CD14-positive monocyte (primary cell): ENCODE results near the gene FADS1. TPM values are rescaled to one million over a fixed set of nuclear protein-coding genes. Genes with fewer than 3 reads are reported as not detected.
A peak's percentile ranks its signal among the peaks of the same experiment; 100 is the strongest.

Experiments
- DNase-seq, 3 donors: peaks; one replicate each; pipeline ENCODE4 v3.0.0-alpha.2; 2011 to 2022
- H2AFZ ChIP-seq: 2 replicates; pipeline ENCODE4 v1.6.0; 2012; ENCODE audit warnings: mild to moderate bottlenecking, low read depth, low read length, inconsistent platforms; ENCODE audit not compliant: insufficient read depth, poor library complexity, severe bottlenecking
- H3K27ac ChIP-seq, 2 donors: 1 replicate in 1 of 2; 2 replicates in 1 of 2; pipeline ENCODE4 v1.5.1; 2012 to 2013; ENCODE audit warnings: low read length in 2 of 2, control low read depth in 1 of 2, inconsistent platforms in 1 of 2, low read depth in 1 of 2, mild to moderate bottlenecking in 1 of 2
- H3K27me3 ChIP-seq, 2 donors: one replicate each; pipeline versions ENCODE4 v1.6.0 to v1.6.1; 2011 to 2013; ENCODE audit warnings: low read length in 2 of 2; ENCODE audit not compliant: control insufficient read depth in 2 of 2, insufficient read depth in 2 of 2
- H3K36me3 ChIP-seq, 2 donors: replicated peaks in 1 of 2; 1 replicate in 1 of 2; 2 replicates in 1 of 2; pipeline versions ENCODE4 v1.5.1 to v1.6.1; 2012 to 2013; ENCODE audit warnings: low read length in 2 of 2, control low read depth in 1 of 2, inconsistent platforms in 1 of 2, mild to moderate bottlenecking in 1 of 2; ENCODE audit not compliant: insufficient read depth in 2 of 2, control insufficient read depth in 1 of 2
- H3K4me1 ChIP-seq, 2 donors: 1 replicate in 1 of 2; 2 replicates in 1 of 2; pipeline versions ENCODE4 v1.5.1 to v1.6.1; 2012 to 2013; ENCODE audit warnings: low read length in 2 of 2, control low read depth in 1 of 2, inconsistent platforms in 1 of 2, mild to moderate bottlenecking in 1 of 2, moderate library complexity in 1 of 2; ENCODE audit not compliant: insufficient read depth in 2 of 2, control insufficient read depth in 1 of 2
- H3K4me2 ChIP-seq: replicated peaks from 2 replicates; pipeline ENCODE3; 2012; ENCODE audit warnings: low read length, moderate library complexity, mild to moderate bottlenecking; ENCODE audit not compliant: poor library complexity, severe bottlenecking; ENCODE audit errors: extremely low read depth
- H3K4me3 ChIP-seq, 3 experiments: fragments of 200-600 bp in 1 of 3; sonication (generic) in 1 of 3; replicated peaks in 1 of 3; 1 replicate in 2 of 3; 2 replicates in 1 of 3; pipeline ENCODE4 v1.5.1; 2011 to 2013; ENCODE audit warnings: low read length in 3 of 3, mild to moderate bottlenecking in 3 of 3, control low read depth in 2 of 3, low read depth in 2 of 3, inconsistent platforms in 1 of 3, moderate library complexity in 1 of 3
- H3K79me2 ChIP-seq: 2 replicates; pipeline ENCODE4 v1.6.0; 2012; ENCODE audit warnings: mild to moderate bottlenecking, control low read depth, inconsistent platforms, low read length, moderate library complexity; ENCODE audit not compliant: insufficient read depth
- H3K9ac ChIP-seq: 2 replicates; pipeline ENCODE4 v1.6.0; 2017; ENCODE audit warnings: low read length, mild to moderate bottlenecking; ENCODE audit not compliant: insufficient read depth, poor library complexity, severe bottlenecking
- H3K9me3 ChIP-seq, 2 donors: replicated peaks in 1 of 2; 1 replicate in 1 of 2; 2 replicates in 1 of 2; pipeline versions ENCODE4 v1.5.1 to v1.6.1; 2012 to 2013; ENCODE audit warnings: low read length in 2 of 2, control low read depth in 1 of 2; ENCODE audit not compliant: control insufficient read depth in 1 of 2, insufficient read depth in 1 of 2
- H4K20me1 ChIP-seq: 2 replicates; pipeline ENCODE4 v1.6.0; 2012; ENCODE audit warnings: mild to moderate bottlenecking, low read length, control low read depth, moderate library complexity; ENCODE audit not compliant: insufficient read depth
- H3K27ac Mint-ChIP-seq, 7 donors: one replicate each; pipeline ENCODE4 v1.8.0; 2020; ENCODE audit warnings: mild to moderate bottlenecking in 7 of 7, mixed read lengths in 7 of 7, moderate library complexity in 6 of 7, inconsistent platforms in 2 of 7
- H3K27me3 Mint-ChIP-seq, 3 donors: one replicate each; pipeline ENCODE4 v1.8.0; 2021 to 2022; ENCODE audit warnings: low read depth in 3 of 3, mild to moderate bottlenecking in 3 of 3, mixed read lengths in 3 of 3, moderate library complexity in 3 of 3, inconsistent platforms in 1 of 3
- H3K36me3 Mint-ChIP-seq, 2 donors: one replicate each; pipeline ENCODE4 v1.8.0; 2020; ENCODE audit warnings: mixed read lengths in 2 of 2, inconsistent platforms in 1 of 2, mild to moderate bottlenecking in 1 of 2
- H3K4me1 Mint-ChIP-seq: one replicate; pipeline ENCODE4 v1.8.0; 2020; ENCODE audit warnings: mild to moderate bottlenecking, mixed read lengths
- H3K4me3 Mint-ChIP-seq, 2 donors: one replicate each; pipeline ENCODE4 v1.8.0; 2020; ENCODE audit warnings: mild to moderate bottlenecking in 2 of 2, mixed read lengths in 2 of 2, moderate library complexity in 1 of 2
- H3K9me3 Mint-ChIP-seq, 7 donors: one replicate each; pipeline ENCODE4 v1.8.0; 2020 to 2022; ENCODE audit warnings: mixed read lengths in 7 of 7, mild to moderate bottlenecking in 6 of 7, moderate library complexity in 6 of 7, inconsistent platforms in 2 of 7
- CTCF ChIP-seq: fragments of 200-600 bp; IDR thresholded peaks from one replicate; pipeline ENCODE4 v1.8.0; 2022; ENCODE audit warnings: antibody characterized with exemption, mild to moderate bottlenecking
- WGBS: methylation state at CpG from one replicate; pipeline ENCODE4 v1.1.5; 2013; ENCODE audit warnings: missing lambda C conversion rate; ENCODE audit not compliant: insufficient coverage; 5-methylcytosine and 5-hydroxymethylcytosine counted together
- intact Hi-C, 2 donors: fragments of 100-400 bp; cut with micrococcal nuclease; formaldehyde crosslinking; loops; one replicate each; pipeline versions ENCODE4 v1.15.0 to v1.15.1; 2023
- polyA plus RNA-seq, 3 donors: library from polyadenylated mRNA; depleted of rRNA in 1 of 3; unstranded in 2 of 3; stranded (reverse) in 1 of 3; fragments of 300-500 nt in 2 of 3; fragments of >200 nt in 1 of 3; fragmentation: Illumina TruSeq in 2 of 3; gene quantifications; 1 replicate in 2 of 3; 2 replicates in 1 of 3; pipeline ENCODE4 v1.2.3, GENCODE V29; 2012 to 2021

Gene FADS1
- polyA plus RNA-seq, 3 donors: 10.6 to 31.8 (median 29.2) TPM

GRCh38 chr11:61830237-61831105 lies 13.7 kb upstream of the FADS1 start:
- peak overlapping the region in 5 of 7 donors; percentile 3 to 91 (median 78) for H3K27ac Mint-ChIP-seq
- H3K4me2 ChIP-seq: peak overlapping the region; percentile 14
- intact Hi-C loops: loop anchor here in 1 of 2 donors (5.0 kb wide), 1 partner anchor 33 kb away; no protein-coding TSS in a partner anchor
- DNase-seq: peak in 1 of 3 donors; percentile 19
- H3K4me1 ChIP-seq: peaks cover 70 to 81% of the 10 kb centered on the region in 2 donors
- no peaks in the 10 kb centered on the region for H3K9me3 ChIP-seq
- 63% methylated on average over 6 of the region's 8 CpGs for WGBS
- no peak overlapping the region for H2AFZ ChIP-seq
- no peaks in the 10 kb centered on the region for H3K36me3 ChIP-seq
- H3K27ac ChIP-seq: peak overlapping the region in 1 of 2 donors; percentile 11
- peaks cover 0 to 15% of the 10 kb centered on the region in 2 donors for H3K27me3 ChIP-seq
- H3K4me3 Mint-ChIP-seq: peak overlapping the region; percentile 25 to 49
- TF ChIP-seq CTCF: no peak
- H3K27me3 Mint-ChIP-seq: peaks cover 17 to 18% (median 17%) of the 10 kb centered on the region in 3 donors
- H3K4me3 ChIP-seq: no peak overlapping the region
- H4K20me1 ChIP-seq: no peaks in the 10 kb centered on the region
- H3K36me3 Mint-ChIP-seq: peaks cover 6 to 7% of the 10 kb centered on the region in 2 donors
- H3K4me1 Mint-ChIP-seq: peaks cover 77% of the 10 kb centered on the region
- H3K79me2 ChIP-seq: peaks cover 26% of the 10 kb centered on the region
- H3K9ac ChIP-seq: no peak overlapping the region
- H3K9me3 Mint-ChIP-seq: peaks cover 0 to 3% (median 0%) of the 10 kb centered on the region in 7 donors

- peaks cover 17 to 18% (median 17%) of the 10 kb centered on the region in 3 donors for H3K27me3 Mint-ChIP-seq
- WGBS: no CpG with 5 or more reads among the region's 4 CpGs
- peaks cover 26% of the 10 kb centered on the region for H3K79me2 ChIP-seq
These were observed 13.0 kb upstream of the FADS1 start for GRCh38 chr11:61829806-61830205.

More at GRCh38 chr11:61829806-61830205, 13.0 kb upstream of the FADS1 start:
- no peaks in the 10 kb centered on the region for H3K36me3 ChIP-seq
- intact Hi-C loops: loop anchor here in 1 of 2 donors (5.0 kb wide), 1 partner anchor 33 kb away; no protein-coding TSS in a partner anchor
- TF ChIP-seq CTCF: no peak
- H3K36me3 Mint-ChIP-seq: peaks cover 6 to 7% of the 10 kb centered on the region in 2 donors
- H3K27ac Mint-ChIP-seq: no peak overlapping the region
- peaks cover 0 to 3% (median 0%) of the 10 kb centered on the region in 7 donors for H3K9me3 Mint-ChIP-seq
- H3K9ac ChIP-seq: no peak overlapping the region
- H3K9me3 ChIP-seq: no peaks in the 10 kb centered on the region
- no peak overlapping the region for H3K4me2 ChIP-seq
- H3K4me3 Mint-ChIP-seq: no peak overlapping the region
- no peaks in the 10 kb centered on the region for H4K20me1 ChIP-seq
- peaks cover 63 to 75% of the 10 kb centered on the region in 2 donors for H3K4me1 ChIP-seq
- H3K27me3 ChIP-seq: peaks cover 0 to 15% of the 10 kb centered on the region in 2 donors
- H3K4me3 ChIP-seq: no peak overlapping the region
- H2AFZ ChIP-seq: no peak overlapping the region
- DNase-seq: no peak
- peaks cover 70% of the 10 kb centered on the region for H3K4me1 Mint-ChIP-seq
- H3K27ac ChIP-seq: no peak overlapping the region
